HuH-7 (cell line): ENCODE data around the gene IL22RA2.

ENCODE experiments used
- DNase-seq: peaks from one replicate; pipeline ENCODE4 v3.0.0; 2011; ENCODE audit warnings: low spot score

Gene IL22RA2

DNA sequence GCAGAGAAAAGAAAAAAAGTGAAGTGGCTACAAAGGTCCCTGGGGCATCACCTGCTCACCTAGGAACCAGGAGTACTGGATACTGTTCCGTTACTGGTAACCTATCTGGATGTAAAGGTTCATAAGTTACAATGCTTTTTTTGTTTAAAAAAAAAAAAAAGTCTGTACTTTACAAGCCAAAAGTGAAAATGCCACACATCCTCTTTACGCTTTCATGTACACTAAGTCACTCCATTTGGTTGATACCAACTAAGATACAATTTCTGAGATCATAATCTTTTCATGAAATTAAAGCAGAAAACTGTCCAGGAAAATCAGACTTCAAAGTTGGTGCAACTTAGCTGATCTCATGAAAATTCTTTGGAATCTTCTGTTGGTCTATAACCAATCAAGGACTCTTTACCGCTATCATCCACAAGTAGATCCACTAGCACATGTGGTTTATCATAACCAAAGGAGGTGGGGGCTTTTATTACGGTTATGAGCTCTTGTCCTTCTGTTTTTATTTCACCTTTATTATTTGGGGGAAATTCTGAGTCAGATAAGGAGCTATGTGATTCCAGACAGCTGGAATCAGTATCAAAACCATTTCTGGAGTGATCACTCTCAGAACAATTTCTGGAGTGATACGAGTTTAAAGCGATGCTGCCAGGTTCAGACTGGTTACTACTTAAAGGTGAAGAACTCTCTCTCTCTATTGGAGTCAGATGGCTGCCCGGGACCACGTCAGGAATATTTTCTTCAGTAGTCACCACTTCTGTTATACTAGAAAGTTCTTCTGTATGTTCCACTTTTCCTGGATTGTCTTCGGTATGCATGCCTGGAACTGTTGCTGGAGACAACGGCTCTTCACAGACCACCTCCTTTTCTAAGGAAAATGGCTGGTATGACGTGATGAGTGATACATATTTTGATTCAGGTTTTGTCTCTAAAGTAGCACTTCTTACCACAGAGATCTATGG lies 24.5 kb upstream of the IL22RA2 start:
- no peak for DNase-seq

DNA sequence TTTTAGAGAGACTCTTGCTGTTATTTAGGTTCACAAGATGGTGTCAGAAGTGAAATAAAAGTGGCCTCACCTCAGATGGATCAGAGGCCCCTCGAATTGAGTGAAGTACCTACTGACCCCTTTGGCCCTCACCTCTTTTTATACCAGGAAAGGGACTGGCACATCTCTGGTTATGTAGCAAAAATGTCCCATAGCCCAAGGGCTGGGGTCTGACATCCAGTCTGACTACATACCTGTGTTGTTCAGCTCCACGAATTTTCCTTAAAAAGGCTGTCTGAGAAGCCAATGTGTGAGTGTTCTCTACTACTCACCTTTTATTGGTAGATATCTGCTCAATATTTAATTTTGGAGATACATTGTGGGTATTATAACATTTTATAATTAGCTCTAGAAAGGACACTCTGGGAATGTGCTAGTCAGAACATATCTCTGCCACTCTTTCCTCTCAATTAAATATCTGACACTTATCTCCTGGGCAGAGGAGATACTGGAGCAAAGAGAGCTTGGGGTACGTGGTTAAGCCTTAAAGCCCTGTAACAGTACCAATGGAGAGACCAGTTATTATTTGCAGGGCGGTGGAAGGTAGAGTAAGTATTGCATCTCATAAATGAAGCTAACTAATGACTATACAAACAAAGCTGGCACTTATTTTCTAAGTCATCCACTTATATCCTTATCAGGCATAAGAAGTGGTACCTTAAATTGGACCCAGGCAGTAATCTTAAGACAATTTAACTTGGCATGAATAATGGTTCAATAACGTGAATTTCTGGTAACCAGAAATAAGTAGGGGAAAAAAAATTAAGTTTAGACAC lies 20.0 kb upstream of the IL22RA2 start:
- no peak for DNase-seq

DNA sequence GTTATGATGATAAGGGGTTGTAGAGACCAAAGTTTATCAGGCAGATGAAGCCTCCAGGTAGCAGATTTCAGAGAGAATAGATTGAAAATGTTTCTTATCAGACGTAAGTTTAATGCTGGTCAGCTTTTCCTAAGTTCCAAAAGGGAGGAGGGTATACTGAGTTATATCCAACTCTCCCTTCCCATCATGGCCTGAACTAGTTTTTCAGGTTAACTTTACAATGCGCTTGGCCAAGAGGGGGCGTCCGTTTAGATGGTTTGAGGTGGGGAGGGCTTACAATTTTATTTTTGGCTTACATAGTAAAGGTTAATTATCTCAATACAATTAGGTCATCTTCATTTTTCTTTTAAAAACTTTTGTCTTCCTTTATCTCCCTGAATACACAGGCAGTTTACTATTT lies 19.4 kb upstream of the IL22RA2 start:
- DNase-seq, result no peak

DNA sequence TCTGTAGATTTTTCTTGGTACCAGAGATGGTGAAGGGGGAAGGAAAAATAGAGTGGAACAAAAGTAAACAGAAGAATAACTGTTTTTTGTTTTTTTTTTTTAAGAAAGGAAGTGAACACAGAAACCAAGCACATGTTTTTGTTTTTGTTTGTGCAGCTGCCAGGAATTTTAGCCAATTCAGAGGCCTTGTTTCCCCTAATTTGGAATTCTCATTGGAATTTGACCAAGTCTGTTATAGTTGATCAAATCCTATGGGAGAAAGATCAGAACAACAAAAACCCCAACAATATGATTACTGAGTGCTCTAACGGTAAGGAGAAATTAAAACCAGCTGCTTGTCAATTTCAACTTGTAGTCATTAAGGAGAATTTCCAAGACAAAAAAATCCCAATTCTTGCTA lies 18.2 kb upstream of the IL22RA2 start:
- no peak for DNase-seq

DNA sequence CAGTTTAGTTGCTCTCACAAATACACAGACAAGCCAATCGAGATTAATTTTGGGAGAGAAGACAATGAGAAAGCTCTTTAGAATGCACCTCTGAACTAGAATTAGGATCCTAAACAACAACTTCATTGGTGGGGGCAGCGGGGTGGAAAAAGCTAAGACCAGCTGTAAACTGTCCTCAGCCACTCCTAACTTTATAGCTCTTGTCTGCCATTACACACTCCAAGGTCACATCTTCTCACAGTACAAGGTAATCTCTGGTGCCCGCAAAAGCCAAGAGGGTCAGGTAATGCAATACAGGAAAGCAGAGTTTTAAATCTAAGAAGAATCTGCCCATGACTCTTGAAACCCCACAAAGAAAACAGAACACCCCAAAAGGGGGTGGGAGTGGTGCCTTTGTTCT lies 17.8 kb upstream of the IL22RA2 start:
- no peak for DNase-seq

DNA sequence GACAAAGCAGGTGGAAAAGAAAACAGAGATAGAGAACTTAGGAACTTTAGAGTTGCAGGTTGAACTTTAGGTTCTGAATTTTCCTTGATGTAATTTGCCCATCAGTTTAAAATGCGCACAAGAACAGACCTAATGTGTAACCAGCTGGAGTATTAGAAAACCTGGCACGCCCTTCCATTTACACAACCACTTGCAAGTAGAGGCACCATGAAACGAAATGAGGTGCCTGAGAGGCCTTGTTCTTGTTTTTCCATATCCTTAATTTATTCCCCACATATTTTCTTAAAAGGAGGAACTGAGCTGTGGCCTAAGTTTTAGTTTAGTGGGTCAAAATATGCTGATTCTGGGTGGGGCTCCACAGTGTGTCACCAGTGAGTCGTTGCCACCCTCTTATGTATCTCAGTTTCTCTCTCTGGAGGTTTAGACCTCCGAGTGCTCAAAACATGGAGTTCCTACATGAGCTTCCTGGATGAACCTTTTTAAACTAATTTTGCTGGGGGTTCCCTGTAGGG lies 17.2 kb upstream of the IL22RA2 start:
- no peak for DNase-seq

DNA sequence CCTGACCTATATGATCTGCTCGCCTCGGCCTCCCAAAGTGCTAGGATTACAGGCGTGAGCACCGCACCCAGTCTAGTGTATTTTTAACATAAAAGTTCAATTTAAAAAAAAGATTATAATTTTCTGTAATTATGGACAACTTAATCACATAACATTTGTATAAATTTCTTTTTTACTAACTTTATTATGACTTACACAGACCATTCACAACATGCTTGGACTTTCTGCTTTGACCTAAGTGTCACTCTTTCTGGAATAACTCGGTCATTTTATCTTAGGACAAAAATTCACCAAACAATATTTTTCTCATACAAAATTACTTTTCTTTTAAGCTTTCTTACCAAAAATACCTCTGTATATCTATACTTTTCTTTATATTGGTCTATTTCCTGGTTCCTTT lies 15.4 kb upstream of the IL22RA2 start:
- DNase-seq, result no peak

DNA sequence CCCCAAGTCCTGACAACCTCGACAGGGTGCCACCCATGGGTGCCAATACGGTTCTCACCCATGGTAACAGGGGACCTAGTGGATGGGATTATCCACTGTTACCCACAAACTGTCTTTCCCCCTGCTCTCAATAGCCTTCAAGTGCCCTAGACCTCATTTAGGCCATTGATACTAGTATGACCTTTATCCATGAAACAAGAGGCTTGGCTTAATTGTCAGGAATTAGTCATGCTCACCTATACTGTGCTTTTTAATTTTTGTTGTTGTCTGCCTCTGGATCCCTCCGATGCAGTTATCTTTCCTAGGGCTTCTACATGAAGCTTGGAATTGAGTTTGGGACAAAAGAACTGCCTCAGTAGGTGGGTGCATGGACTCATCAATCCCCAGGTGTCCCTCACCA lies 11.8 kb upstream of the IL22RA2 start:
- DNase-seq, result no peak

DNA sequence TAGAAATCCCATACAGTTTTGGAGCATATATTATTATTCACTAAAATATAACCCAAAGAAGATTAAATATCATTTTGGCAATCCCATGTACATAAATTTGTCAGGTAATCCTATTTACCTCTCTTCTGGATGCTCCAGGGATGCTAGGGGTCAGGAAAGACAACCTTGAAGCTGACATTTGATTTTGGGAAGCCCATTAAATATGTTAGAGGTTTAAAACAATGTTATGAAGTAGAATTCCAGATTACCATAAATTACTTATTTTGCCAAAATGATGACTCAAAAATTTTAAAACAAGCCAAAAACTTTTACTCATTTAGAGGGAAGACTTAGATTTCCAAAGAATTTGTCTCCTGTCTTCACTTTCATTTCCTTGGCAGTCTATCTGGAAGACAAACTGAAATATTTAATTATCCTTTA lies 9.2 kb upstream of the IL22RA2 start:
- no peak for DNase-seq

DNA sequence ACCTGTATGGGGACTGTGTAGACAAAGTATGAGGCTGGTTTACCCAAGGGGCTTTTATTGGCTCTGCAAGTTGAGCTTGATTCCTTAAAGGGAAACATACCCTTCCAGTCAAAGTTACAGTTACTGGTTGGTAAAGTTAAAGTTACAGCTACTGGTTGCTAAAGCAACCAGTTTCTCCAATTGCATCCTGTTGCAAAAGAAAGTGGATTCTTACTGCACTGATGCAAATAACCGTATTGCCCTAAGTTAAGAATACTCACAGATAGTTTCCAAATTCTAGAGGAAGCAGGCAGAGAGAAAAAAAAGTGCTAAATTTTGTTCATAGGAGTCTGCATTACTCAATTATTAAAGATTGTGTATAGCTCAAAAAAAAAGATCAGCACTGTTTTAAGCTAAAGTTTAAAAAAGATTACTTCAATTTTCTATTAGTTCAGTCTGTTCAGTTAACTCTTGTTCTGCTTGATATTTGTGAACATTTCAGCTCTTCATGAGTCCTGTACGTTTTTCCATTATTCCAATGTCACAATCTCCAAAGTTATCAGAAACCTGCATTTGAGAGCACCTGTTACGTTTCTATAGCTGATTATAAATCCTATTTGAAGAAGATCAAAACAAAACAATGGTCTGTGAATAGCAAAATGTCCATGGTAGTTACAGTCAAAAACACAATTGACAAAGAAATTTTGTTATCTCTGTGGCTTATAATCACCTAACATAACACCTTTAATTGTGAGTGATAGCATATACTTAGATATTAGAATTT lies 8.6 kb upstream of the IL22RA2 start:
- DNase-seq, result no peak

DNA sequence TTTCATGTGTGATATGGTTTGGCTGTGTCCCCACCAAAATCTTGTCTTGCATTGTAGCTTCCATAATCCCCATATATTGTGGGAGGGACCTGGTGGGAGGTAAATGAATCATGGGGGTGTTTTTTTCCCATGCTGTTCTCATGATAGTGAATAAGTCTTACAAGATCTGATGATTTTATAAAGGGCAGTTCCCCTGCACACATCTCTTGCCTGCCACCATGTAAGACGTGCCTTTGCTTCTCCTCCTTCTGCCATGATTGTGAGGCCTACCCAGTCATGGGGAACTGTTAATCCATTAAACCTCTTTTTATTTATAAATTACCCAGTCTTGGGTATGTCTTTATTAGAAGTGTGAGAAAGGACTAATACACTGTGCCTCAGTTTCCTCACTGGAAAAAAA lies 4.2 kb upstream of the IL22RA2 start:
- DNase-seq, result no peak

DNA sequence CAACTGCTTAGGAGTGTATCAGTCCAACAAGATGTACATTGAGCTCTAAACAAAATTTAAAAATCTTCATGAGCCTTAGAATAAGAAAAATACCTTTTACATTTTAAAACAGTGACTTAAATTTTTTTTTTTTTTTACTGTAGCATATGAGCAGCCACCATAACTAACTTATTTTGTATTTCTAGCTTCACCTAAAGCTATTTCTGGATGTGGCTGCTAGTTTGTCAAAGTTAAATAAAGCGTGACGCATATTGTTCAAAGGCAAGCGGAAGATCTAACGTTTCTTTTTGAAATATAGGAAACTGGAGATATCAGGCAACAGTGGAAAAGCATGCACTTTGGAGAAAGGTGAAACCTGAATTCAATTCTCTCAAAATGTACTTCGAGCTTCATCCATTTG lies 3.3 kb upstream of the IL22RA2 start:
- DNase-seq, result no peak

DNA sequence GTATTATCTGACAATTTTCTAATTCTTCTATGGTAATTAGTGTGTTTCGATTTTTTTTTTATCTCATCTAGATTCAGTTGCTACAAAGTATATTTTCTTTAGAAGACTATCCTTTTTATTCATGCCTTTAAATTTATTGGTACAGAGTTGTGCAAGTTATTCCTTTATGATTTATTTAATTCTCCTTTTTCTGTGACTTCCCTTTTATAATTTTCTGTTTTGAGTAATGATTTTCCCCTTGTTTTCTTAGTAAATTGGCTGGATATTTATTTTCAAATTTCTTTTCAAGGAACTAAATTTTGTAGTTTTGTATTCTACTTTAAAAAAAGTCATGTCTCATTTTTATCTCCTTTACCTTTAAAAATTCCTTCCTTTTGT lies 2.4 kb upstream of the IL22RA2 start:
- no peak for DNase-seq

DNA sequence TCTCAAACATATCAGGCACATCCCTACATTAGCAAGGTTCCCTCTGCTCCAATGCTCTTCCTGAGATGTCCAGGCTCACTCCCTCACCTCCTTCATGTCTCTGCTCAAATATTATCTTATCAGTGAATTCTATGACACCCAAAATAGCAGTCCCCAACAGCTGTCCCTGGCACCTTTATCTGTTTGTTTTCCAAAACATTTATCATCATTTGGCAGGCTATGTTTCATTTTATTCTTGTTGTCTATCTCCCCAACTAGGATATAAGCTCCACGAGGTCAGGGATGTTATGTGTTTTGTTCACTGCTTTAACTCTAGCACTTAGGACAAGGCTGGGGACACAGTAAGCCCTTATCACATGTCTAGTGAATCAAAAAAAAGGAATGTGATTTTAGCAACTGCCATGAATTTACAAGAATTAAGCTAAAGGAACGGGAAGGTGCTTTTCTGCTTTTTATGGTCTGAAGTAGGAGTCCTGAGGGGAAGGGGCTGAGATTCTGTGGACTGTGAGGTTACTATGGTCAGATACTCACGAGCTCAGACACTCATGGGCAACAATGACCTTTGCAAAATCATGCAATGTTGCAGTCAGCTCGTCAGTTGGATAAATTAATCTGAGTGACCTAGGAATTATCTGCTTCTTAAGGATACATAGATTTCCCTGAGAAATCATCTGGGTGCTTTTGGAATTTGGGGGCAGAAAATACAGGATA lies 1.9 kb upstream of the IL22RA2 start:
- DNase-seq, result no peak

DNA sequence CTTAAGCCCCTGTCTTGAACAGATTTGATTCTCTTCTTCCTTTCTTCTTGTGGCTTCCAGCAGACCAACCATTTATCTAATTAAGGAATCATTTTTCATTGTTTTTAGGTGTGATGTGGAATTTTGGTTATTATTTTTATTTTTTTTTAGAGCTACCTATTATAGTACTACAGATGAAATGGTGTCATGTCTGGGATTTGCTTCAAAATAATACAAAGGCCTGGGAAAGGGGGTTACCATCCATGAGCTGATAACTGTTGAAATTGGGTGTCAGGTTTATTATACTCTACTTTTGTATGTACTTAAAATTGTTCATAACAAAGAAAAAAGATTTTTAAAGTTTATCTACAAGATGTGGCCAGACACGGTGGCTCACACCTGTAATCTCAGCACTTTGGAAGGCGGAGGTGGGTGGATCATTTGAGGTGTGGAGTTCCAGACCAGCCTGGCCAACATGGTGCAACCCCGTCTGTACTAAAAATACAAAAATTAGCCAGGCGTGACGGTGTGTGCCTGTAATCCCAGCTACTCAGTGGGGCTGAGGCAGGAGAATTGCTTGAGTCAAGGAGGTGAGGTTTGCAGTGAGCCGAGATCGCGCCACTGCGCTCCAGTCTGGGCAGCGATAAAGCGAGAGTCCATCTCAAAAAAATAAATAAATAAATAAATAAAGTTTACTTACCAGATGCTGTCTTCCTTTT lies 561 bp downstream of the IL22RA2 start:
- DNase-seq, result no peak

DNA sequence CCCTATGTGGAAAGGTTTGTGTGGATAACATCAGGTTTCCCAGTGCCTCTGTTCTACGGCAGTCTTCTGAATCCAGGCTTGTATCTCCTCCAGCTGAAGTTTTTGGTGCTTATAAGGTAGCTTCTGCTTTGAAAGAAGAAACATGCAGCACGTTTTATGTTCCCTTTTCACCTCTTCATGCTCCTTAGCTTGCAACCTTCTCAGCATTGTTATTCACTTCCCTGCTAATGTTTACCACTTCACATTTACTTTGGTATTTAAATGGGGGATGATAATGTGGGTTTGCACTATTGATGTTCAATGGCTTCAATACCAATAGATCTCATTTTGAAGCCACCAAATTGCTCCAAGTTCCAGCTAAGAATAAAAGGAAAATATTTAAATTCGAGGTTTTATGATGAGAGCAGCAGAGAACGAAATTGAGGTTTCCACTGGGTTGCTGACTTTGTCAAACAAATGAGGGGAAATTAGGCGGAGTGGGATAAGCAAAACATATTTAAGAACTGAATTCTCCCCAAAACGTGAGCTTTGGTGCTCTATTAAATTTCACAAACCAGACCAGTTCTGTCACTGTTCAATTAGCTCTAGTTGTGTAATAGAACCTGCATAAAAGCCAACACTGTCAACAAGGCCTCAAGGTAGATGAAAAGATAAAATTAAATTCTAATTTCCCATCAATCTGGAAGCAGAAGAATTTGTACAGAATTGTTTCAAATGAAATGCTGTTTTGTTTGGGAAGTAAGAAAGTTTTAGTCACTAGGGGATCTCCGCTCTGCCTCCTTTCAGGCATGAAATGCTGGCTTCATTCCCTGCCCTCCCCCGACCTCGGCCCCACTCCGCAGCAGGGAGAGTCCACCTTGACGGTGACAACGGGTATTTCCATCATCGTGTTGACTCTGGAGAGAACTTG lies 1.4 kb downstream of the IL22RA2 start:
- no peak for DNase-seq

DNA sequence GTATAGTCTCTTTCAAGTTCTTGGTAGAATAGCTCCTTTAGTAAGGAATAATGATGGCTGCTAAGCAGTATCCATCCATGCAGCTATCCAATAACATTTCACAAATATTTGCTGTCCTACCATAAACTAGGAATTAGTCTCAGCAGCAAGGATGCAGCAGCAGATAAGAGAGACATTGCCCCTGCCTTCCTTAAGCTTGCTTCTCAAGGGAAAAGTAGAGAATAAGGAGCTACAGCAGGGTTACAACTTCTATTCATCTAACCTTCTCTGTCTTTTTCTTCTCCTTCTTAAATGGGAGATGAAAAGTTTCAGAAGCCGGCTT lies 2.4 kb downstream of the IL22RA2 start:
- DNase-seq, result no peak

DNA sequence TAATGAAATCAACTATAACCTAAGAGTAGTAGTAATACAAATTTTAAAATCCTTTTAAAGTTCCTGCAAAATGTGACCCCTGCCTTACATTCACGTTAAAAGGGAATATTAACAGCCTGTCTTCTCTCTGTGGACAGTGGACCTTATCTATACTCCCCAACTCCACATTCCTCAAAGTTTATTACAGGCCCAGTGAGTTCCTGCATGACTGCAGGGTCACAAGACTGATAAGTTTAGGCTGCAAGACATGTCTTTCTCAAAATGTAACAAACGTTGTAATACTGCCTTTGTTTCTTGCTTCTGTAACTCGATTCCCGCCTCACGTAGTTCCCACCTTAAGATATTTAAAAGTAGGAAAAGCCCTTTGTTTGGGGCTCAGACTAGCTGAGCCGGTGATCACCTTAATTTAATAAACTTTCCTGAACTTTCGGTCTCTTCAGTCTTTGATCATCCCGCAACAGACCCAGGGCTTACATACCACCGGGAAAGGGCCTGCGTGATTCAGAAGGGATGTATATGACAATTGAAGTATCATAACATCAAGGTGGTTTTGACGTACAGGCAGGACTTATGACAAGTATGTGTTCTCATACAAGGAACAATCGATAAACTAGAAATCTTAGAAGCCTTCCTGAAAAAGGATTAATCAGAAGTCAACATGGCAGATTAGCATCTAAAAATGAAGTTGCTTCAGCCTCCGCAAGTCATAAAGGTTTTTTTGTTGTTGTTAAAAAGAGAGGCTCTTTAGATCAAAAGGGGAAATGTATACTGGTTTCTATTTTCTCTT lies 3.0 kb downstream of the IL22RA2 start:
- no peak for DNase-seq

DNA sequence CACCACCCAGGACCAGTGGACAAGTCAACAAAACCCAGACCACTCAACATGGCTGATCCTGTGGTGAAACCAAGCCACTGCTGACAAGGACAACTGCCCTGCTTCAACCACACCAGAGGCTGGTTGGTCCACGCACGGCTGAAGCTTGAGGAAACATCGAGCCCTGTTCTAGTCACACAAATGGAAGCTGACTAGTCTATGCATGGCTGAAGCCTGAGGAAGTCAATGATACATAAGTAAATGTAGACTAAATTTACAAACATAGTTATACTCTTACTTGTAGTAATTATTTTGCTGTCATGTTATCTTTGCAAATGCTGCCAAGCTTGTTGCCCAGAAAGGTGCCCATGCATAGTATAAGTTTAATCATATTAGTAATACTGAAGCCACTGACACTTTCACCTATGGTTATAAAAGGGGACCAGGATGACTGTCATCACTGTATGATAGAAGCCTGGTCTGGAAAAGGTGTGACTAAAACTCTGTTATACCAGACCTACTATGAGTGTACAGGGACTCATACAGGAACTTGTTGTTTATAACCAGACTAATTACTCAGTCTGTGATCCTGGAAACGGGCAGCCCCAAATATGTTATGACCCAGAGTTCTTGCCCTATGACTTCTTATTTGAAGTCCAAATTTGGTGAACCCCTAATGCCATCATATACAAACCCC lies 5.6 kb downstream of the IL22RA2 start:
- DNase-seq, result no peak
